IPS-15b (cell line): ENCODE data around the gene DCST1.

Source experiments
- H3K27me3 ChIP-seq: one replicate; pipeline ENCODE4 v1.6.1; 2013; ENCODE audit warnings: low read length; ENCODE audit not compliant: control insufficient read depth, insufficient read depth
- H3K36me3 ChIP-seq: one replicate; pipeline ENCODE4 v1.6.1; 2013; ENCODE audit warnings: low read length; ENCODE audit not compliant: control insufficient read depth, insufficient read depth
- H3K4me1 ChIP-seq: one replicate; pipeline ENCODE4 v1.6.1; 2013; ENCODE audit warnings: mild to moderate bottlenecking, low read length; ENCODE audit not compliant: control insufficient read depth, insufficient read depth
- H3K4me3 ChIP-seq: one replicate; pipeline ENCODE4 v1.5.1; 2013; ENCODE audit warnings: low read depth, low read length
- H3K9ac ChIP-seq: one replicate; pipeline ENCODE4 v1.6.1; 2013; ENCODE audit warnings: low read depth, mild to moderate bottlenecking, low read length
- H3K9me3 ChIP-seq: one replicate; pipeline ENCODE4 v1.6.1; 2013; ENCODE audit warnings: mild to moderate bottlenecking, low read length; ENCODE audit not compliant: control insufficient read depth, insufficient read depth

DCST1 gene

DNA sequence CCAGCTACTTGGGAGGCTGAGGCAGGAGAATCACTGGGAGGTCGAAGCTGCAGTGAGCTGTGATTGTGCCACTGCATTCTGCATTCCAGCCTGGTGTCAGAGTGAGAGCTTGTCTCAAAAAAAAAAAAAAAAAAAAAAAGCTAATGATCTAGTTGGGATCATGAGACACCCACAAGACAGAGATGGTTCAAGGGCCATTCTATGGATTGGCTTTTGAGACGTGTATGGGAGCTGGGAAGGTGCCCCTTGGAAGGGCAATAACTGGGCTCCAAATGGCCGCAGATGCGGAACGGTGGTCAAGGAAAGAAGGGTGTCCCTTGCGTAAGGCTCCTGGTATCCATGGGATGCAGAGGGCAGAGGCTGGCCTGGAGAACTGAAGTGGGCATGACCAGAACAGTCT, 10.7 kb downstream of the DCST1 start:
- no peaks in the 10 kb centered on the region for H3K4me1 ChIP-seq
- no peaks in the 10 kb centered on the region for H3K36me3 ChIP-seq
- no peak overlapping the region for H3K4me3 ChIP-seq
- H3K9ac ChIP-seq: no peak overlapping the region
- no peaks in the 10 kb centered on the region for H3K9me3 ChIP-seq
- H3K27me3 ChIP-seq: peaks cover 8% of the 10 kb centered on the region

- peaks cover under 1% of the 10 kb centered on the region for H3K4me1 ChIP-seq
- no peak overlapping the region for H3K9ac ChIP-seq
- H3K4me3 ChIP-seq: no peak overlapping the region
- H3K9me3 ChIP-seq: no peaks in the 10 kb centered on the region
- peaks cover 13% of the 10 kb centered on the region for H3K27me3 ChIP-seq
- no peaks in the 10 kb centered on the region for H3K36me3 ChIP-seq
Measured at GRCh38 chr1:155044812-155045657, 11.4 kb downstream of the DCST1 start.

DNA sequence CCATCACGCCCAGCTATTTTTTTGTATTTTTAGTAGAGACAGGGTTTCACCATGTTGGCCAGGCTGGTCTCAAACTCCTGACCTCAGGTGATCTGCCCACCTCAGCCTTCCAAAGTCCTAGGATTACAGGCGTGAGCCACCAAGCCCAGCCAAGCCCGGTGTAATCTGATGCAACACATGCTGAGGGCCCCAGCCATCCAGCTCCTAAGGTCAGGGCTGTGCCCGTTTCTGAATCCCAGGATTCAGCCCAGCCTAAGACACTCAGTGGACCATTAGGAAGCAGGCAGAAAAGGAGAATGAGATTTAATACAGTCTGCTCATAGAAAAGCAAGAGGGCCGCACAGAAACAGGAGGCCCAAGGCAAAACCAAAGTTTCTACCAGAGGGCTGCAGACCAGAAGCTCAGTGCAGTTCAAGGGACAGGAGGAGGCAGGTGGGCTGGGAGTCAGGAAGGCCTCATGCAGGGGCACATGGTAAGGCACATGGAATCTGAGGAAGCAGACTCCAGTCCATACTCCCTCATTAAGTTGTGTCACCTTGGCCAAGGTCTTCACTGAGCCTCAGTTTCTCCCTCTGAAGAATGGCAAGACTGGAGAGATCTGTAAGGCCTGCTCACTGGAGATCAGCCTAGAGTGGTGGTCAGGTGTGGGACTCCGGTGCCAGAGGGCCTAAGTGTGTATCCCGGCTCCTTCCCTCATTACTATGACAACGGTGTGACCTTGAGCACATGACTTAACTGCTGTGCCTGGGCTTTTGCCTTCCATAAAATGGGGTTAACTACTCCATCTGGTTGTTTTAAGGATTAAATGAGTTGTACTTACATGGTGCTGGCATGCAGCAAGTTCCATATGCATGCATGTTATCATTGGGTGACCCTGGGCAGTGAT, 15.1 kb downstream of the DCST1 start:
- Histone ChIP-seq H3K27me3 (peaks cover 35% of the 10 kb centered on the region), H3K4me3 (no peak overlapping the region), H3K9me3 (no peaks in the 10 kb centered on the region), H3K9ac (no peak overlapping the region), H3K4me1 (peaks cover 3% of the 10 kb centered on the region), H3K36me3 (no peaks in the 10 kb centered on the region)

DNA sequence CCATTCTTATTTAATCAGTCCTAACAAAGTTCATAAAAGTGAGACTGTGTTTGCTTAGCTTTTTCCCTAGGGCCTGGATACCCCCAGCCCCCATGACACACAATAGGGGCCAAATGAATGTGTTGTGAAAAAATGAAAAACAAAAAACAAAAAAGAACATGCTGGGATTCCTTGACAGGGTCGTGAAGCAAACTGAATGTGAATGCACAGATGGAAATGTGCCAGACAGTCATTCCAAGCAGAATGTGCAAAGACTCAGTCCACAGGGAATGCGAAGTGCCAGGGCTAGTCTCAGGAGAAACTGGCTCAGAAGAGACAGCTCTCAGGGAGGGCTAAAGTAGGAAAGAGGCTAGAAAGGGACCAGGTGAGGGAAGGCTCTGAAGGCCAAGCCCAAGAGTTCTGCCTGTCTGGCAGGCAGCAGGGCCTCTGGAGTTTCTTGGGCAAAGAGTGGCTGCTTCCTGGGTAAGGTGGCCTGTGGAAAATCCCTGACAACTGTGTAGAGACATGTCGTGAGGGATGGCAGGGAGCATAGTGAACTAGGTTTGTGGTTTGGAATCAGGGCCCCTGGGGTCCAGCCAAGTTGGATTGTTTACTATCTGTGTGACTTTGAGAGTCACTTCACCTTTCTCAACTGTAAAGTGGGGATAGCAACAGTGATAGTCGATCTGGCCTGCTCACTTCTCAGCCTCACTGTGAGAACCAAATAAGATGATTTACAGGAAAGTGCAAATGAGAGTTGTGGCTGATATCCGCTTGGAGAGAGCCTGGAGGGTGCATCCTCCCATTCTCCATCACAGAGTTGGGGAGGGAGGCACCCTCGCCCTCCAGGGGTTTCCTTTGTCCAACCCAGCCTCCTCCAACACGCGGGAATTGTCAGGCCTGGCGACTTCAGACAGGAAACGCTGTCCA, 16.3 kb downstream of the DCST1 start:
- Histone ChIP-seq H3K9me3 (no peaks in the 10 kb centered on the region), H3K9ac (peak overlapping the region; percentile 41), H3K36me3 (no peaks in the 10 kb centered on the region), H3K27me3 (peaks cover 35% of the 10 kb centered on the region), H3K4me3 (peak overlapping the region; percentile 92), H3K4me1 (peaks cover 3% of the 10 kb centered on the region)

- Histone ChIP-seq H3K36me3 (no peaks in the 10 kb centered on the region), H3K4me3 (peak within 1 kb of the TSS; percentile 92), H3K9me3 (no peaks in the 10 kb centered on the region), H3K4me1 (peaks cover 3% of the 10 kb centered on the region), H3K27me3 (peaks cover 35% of the 10 kb centered on the region), H3K9ac (peak within 1 kb of the TSS; percentile 73)
Measured at GRCh38 chr1:155050560-155051341, 17.1 kb downstream of the DCST1 start, which contains the start of gene ADAM15. Gene ADAM15, plus strand, starts transcription at chr1:155051316. Its CDS starts 71 bp downstream, at chr1:155051387.

DNA sequence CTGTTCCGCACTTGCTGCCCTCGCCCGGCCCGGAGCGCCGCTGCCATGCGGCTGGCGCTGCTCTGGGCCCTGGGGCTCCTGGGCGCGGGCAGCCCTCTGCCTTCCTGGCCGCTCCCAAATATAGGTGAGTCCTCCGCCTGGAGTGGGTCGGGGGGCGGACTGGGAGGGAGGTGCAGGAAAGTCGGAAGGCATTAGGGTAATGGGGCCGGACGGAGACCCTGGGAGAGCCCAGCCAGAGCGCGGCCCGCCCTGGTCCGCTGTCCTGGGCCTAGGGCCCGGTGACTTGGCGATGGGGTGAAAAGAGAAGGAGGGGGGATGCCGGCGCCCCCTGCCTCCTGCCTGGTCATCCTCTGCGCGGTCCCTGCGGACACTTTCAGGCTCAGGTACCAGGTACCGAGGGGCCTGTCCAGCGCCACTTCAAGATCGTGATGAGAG, 17.7 kb downstream of the DCST1 start:
- peak overlapping the region; percentile 65 for H3K4me3 ChIP-seq
- H3K27me3 ChIP-seq: peaks cover 35% of the 10 kb centered on the region
- H3K9ac ChIP-seq: no peak overlapping the region
- no peaks in the 10 kb centered on the region for H3K36me3 ChIP-seq
- peaks cover 3% of the 10 kb centered on the region for H3K4me1 ChIP-seq
- no peaks in the 10 kb centered on the region for H3K9me3 ChIP-seq

GRCh38 chr1:155051777-155052398, 18.3 kb downstream of the DCST1 start:
- Histone ChIP-seq H3K36me3 (no peaks in the 10 kb centered on the region), H3K27me3 (peaks cover 35% of the 10 kb centered on the region), H3K9me3 (no peaks in the 10 kb centered on the region), H3K9ac (no peak overlapping the region), H3K4me3 (peak overlapping the region; percentile 65), H3K4me1 (peaks cover 3% of the 10 kb centered on the region)

- H3K4me3 ChIP-seq: peak overlapping the region; percentile 65
- H3K4me1 ChIP-seq: peaks cover 3% of the 10 kb centered on the region
- no peak overlapping the region for H3K9ac ChIP-seq
- no peaks in the 10 kb centered on the region for H3K9me3 ChIP-seq
- peaks cover 35% of the 10 kb centered on the region for H3K27me3 ChIP-seq
- peaks cover 3% of the 10 kb centered on the region for H3K36me3 ChIP-seq
Measured at GRCh38 chr1:155052439-155053395, 19.1 kb downstream of the DCST1 start.

DNA sequence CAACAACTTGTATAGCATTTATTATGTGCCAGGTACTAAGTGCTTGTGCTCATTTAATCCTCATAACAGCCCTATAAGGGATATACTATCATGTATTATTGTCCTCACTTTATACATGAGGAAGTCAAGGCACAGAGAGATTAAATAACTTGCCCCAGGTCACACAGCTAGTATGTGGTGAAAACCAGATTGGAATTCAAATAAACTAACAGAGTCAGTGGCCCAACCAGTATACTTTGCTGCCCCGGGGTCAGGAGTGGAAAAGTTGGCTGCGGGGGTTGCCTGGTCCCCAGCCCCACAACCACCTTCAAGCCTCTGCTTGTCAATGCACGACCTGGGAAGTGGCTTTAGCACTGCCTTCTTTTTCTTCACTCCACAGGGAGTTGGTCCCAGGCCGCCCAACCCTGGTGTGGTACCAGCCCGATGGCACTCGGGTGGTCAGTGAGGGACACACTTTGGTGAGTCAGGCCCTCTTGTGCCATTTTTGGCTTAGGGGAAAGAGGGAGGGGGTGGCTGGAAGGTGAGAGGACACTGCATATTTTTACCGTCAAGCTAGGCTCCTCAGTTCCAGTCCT, 20.0 kb downstream of the DCST1 start:
- peaks cover 35% of the 10 kb centered on the region for H3K27me3 ChIP-seq
- H3K9me3 ChIP-seq: no peaks in the 10 kb centered on the region
- H3K36me3 ChIP-seq: peaks cover 3% of the 10 kb centered on the region
- peaks cover 3% of the 10 kb centered on the region for H3K4me1 ChIP-seq
- no peak overlapping the region for H3K9ac ChIP-seq
- H3K4me3 ChIP-seq: no peak overlapping the region
